Right lobe of liver (tissue), 4 donors: ENCODE measurements around the gene UBE2S.

ENCODE experiments used
- POLR2A ChIP-seq: fragments of 450-650 bp; IDR thresholded peaks from one replicate; pipeline ENCODE4 v1.6.1; 2017; ENCODE audit warnings: antibody characterized with exemption, mild to moderate bottlenecking
- TF ChIP-seq, protein P1 (sequence below), 4 donors: fragments of 200-600 bp in 3 of 4; fragments of 450-650 bp in 1 of 4; IDR thresholded peaks; one replicate each; pipeline versions ENCODE4 v1.5.1 to v1.8.0; 2016 to 2022; ENCODE audit warnings: antibody characterized with exemption in 4 of 4, mild to moderate bottlenecking in 2 of 4
- donor health status: DM: no; HTN: no; CAD: no.
- donor health status: DM: no; HTN: no; CAD: no.
- donor health status: DM: no; HTN: yes; CAD: no.

DNA sequence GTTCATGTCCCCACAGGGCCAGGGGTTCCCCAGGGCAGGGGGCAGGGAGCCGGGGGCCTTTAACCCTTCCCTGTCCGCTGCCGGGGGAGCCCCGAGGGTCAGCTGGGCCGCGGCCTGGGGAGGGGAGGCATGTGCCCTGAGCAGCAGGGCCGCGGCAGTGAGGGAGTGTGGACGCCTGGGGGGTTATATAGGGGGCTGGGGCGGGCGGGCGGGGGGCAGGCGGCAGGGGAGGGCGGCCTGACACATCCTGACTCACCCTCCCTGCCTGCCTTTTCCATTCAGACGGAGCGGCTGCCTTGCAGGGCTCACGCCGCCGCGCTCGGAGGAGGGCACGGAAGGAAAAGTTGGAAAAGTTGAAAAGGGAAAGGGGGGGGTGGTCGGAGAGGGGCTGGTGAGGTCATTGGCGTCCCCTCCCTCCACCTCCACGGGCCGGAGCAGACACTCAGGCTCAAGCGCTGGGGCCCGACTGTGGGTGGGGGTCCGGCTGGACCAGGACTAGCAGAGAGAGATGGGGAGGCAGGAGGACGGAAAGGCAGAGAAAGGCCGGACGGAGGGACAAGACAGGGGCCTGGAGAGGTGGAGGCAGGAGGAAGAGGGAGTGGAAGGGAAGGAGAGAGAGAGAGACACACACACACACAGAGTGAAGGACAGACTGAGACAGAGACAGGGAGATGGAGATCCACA lies 37.1 kb downstream of the UBE2S start, which contains the start of gene IL11:
- TF ChIP-seq, protein P1, sequence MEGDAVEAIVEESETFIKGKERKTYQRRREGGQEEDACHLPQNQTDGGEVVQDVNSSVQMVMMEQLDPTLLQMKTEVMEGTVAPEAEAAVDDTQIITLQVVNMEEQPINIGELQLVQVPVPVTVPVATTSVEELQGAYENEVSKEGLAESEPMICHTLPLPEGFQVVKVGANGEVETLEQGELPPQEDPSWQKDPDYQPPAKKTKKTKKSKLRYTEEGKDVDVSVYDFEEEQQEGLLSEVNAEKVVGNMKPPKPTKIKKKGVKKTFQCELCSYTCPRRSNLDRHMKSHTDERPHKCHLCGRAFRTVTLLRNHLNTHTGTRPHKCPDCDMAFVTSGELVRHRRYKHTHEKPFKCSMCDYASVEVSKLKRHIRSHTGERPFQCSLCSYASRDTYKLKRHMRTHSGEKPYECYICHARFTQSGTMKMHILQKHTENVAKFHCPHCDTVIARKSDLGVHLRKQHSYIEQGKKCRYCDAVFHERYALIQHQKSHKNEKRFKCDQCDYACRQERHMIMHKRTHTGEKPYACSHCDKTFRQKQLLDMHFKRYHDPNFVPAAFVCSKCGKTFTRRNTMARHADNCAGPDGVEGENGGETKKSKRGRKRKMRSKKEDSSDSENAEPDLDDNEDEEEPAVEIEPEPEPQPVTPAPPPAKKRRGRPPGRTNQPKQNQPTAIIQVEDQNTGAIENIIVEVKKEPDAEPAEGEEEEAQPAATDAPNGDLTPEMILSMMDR (IDR thresholded peaks at IDR 0.05), result no peak
- no peak for TF ChIP-seq POLR2A
